Right lobe of liver (tissue), 4 donors: ENCODE measurements around the gene C10orf67.

Source experiments
- CTCF ChIP-seq, 4 donors: fragments of 200-600 bp in 3 of 4; fragments of 450-650 bp in 1 of 4; IDR thresholded peaks; one replicate each; pipeline versions ENCODE4 v1.5.1 to v1.8.0; 2016 to 2022; ENCODE audit warnings: antibody characterized with exemption in 4 of 4, mild to moderate bottlenecking in 2 of 4
- POLR2A ChIP-seq: fragments of 450-650 bp; IDR thresholded peaks from one replicate; pipeline ENCODE4 v1.6.1; 2017; ENCODE audit warnings: antibody characterized with exemption, mild to moderate bottlenecking
- donor health status: DM: no; HTN: no; CAD: no.
- donor health status: DM: no; HTN: no; CAD: no.
- donor health status: DM: no; HTN: yes; CAD: no.

DNA sequence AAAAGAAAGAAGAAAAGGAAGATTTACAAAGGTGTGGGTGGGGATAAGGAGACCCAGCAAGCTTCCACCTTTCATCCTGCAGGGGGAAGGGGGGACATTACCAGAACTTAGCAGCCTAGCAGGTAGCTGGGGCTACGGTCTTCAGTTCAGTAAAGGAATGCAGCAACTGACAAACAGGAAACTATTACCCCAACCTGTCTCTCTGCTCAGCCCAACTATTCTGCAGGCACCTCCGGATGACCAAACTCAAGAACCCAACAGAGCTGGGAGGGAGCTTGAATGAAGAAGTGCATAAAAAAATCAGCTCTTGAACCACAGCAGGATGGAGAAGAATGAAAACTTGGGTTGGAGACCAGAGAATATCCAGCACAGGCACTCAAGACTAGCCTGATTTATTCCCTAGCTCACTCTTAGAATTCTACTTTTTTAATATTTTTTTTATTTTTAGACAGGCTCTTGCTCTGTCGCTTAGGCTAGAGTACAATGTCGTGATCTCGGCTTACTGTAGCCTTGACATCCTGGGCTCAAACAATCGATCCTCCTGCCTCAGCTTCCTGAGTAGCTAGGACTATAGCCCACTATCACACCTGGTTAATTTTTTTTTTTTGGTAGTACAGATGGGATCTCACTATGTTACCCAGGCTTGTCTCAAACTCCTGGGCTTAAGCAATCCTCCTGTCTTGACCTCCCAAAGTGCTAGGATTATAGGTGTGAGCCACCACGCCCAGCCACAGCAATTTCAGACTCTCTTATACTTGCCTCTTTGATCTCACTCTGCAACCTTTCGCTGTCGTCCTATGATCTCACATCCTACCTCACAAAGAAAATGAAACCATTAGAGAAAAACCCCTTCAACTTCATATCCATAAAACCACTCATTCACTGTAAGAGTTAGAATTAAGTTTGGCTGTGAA is 18.5 kb upstream of the C10orf67 start:
- TF ChIP-seq POLR2A = no peak
- TF ChIP-seq CTCF (IDR thresholded peaks at IDR 0.05) = no peak
